ENCODE results near the gene ANO2.

The ANO2 gene

GRCh38 chr12:5921027-5921909 lies 23.8 kb downstream of the ANO2 start:
- DNase-seq (ENCODE audit: low read depth in 4 of 4, low spot score in 1 of 4): no peak

GRCh38 chr12:5916785-5917290 lies 28.2 kb downstream of the ANO2 start:
- no peak for DNase-seq (ENCODE audit: low read depth in 4 of 4, low spot score in 1 of 4)

DNA sequence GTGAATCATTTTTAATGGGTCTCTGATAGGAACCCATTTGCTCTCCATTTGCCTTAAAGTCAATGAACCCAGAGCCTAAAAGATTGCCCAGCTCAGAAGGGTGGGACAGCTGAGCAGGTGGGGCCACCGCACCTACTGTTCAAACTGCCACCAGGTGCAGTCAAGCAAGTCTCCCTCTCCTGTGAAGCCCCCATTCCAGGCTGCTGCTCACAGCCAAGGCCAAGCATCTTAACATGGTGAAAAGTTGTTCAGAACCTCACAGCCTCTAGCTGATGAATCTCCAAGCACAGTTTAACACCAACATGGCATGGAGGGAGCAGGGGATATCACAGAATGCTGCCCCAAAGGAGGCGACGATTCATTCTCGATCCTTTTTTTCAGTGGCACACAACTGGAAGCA lies 29.5 kb downstream of the ANO2 start:
- DNase-seq (ENCODE audit: low read depth in 4 of 4, low spot score in 1 of 4): no peak

GRCh38 chr12:5914387-5915149 lies 30.5 kb downstream of the ANO2 start:
- DNase-seq (ENCODE audit: low read depth in 4 of 4, low spot score in 1 of 4): no peak

GRCh38 chr12:5913387-5913786 lies 31.7 kb downstream of the ANO2 start:
- no peak for DNase-seq (ENCODE audit: low read depth in 4 of 4, low spot score in 1 of 4)

DNA sequence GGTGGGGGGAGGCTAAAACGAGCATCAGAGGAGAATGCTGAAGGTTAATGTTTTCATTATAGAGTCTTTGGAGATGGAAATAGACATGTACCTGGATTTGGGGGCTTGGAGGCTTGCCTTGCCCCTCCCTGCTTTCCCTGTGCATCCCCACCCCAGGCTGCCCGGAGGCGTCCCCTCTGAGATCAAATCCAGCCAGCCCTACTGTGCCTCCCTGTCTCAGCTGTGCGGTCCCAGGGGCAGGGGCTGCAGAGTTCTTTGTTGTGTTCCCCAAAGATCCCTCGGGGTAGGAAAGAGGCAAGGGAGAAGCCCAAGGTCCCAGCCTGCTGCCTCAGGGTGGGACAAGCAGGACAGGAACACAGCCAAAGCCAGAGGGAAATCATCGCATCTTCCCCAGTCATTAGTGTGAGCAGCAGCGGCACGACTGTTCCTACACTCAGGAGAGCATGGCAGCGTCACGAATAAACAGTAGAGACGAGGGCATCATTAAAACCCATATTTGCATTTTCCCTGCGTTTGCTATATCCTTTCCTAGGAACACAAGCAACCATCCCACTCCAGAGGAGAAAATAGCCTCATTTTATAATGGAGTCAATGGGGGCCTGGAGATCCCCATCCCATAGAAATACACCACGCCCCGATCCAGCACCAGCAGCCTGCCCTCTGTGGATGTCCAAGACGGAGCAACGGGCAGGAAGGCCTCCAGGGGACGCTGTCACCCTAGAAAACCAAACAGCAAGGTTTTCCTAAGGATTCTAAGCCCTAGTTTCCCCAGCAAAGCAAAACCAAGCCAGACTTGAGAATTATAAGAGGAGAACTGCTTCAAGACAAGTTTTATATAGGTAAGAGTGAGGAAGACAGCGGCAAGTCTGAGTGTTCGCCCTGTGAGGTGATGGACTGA lies 32.4 kb downstream of the ANO2 start:
- DNase-seq (ENCODE audit: low read depth in 4 of 4, low spot score in 1 of 4): no peak

DNA sequence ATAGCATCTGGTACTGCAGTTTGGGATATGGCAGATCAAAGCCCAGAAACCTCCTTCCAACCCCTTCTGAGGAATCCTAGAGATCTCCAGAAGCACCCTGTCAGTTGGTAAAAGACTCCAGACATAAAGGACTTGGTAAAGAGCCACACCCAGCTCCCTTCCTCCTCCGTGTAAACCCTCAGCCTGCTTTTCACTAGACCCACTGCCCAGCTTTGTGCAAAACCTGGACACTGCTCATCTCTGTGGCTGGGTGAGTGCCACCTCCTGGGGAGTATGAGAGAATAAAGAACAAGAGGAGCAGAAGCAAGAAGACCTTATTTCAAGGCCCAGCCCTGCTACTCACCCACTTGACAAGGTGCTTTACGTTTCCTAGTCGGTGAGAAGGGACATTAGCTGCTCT lies 33.0 kb downstream of the ANO2 start:
- DNase-seq (ENCODE audit: low read depth in 4 of 4, low spot score in 1 of 4): no peak

DNA sequence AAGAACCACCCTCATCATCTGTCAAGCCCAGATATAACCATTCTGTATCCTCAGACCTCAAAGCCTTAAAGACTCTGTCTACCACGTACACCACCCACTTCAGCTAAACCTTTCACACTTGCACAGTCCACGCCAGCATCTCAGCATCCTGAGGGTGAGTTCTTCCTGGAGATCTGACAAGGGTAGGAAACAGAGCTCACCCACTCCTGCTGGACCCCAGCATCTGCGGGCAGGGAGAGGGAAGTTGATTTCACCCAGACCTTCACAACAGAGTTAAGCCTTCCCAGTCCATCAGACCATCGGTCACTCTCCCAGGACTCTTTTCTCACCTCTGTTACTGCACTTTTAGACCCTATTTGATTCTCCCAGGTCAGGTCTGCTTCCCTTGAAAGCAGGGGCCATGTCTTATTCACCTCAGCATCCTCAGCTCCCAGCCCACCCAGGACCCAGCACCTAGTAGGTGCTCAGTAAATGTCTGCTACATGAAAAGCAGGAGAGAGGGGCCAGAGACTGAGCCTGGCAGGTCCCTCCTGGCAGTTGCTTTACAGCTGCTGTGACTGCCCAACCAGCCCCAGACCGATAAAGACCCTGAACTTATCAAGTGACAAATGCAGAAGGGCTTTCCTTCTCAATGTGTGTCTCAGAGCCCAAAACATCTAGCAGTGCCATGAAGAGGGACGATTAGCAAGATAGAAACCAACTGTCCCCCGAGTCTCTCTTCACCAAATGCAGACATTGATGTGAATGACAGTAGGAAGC lies 34.1 kb downstream of the ANO2 start:
- no peak for DNase-seq (ENCODE audit: low read depth in 4 of 4, low spot score in 1 of 4)

DNA sequence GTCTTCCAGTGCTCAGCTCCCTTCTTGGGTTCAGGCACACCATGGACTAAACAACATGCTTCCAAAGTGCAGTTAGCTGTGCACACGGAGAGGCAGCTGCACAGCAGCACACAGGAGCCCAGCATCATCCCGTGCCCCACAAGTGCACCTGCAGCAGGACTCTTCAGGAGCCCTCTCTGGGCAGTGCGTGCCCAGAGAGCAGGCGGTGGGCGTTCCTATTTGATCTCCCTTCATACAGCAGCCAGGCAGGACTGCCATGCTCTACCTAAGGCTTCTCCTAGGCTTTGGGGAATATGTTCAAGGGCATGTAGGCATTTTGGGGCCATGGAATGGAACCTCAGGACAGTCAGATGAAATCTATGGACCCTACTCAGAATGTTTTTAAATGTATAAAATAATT lies 35.5 kb downstream of the ANO2 start:
- DNase-seq (ENCODE audit: low read depth in 4 of 4, low spot score in 1 of 4): no peak

GRCh38 chr12:5908251-5908650 lies 36.8 kb downstream of the ANO2 start:
- no peak for DNase-seq (ENCODE audit: low read depth in 4 of 4, low spot score in 1 of 4)

- no peak for DNase-seq (ENCODE audit: low read depth in 4 of 4, low spot score in 1 of 4)
Observed at GRCh38 chr12:5907807-5908206, 37.3 kb downstream of the ANO2 start.

GRCh38 chr12:5905757-5906156 lies 39.3 kb downstream of the ANO2 start:
- no peak for DNase-seq (ENCODE audit: low read depth in 4 of 4, low spot score in 1 of 4)

- DNase-seq (ENCODE audit: low read depth in 4 of 4, low spot score in 1 of 4): no peak
Observed at GRCh38 chr12:5904969-5905368, 40.1 kb downstream of the ANO2 start.

DNA sequence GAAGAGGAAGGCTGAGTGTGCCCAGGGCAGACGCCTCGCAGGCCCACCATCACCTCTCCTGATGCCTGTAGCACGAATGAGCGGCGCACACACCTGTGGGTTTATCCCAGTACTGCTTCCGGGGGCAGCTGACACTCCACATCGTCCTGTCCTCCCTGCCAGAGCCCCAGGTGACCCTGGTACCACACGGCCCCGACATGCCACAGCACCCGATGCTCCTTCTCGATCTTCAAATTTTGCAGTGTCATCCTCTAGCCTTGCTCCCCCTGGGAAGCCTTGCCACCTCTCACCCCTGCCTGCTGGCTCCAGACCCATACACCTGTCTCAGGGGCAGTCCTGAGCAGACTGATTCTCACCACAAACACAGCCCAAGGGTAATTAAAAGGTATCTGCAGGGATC lies 40.6 kb downstream of the ANO2 start:
- DNase-seq (ENCODE audit: low read depth in 4 of 4, low spot score in 1 of 4): no peak

DNA sequence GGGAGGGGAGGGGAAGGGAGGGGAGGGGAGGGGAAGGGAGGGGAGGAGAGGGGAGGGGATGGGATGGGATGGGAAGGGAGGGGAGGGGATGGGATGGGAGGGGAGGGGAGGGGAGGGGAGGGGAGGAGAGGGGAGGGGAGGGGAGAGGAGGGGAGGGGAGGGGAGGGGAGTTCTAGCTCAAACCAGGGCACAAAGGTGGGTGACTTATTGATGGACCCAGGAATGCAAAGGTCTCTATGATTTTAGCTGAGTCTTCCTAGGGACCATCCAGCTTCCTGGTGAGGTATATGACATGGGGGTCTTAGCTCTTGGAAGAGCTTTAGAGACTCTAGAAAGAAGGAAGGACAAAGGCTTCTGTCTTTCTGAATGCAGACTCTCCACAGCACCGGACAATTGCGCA lies 42.3 kb downstream of the ANO2 start:
- DNase-seq (ENCODE audit: low read depth in 4 of 4, low spot score in 1 of 4): no peak

GRCh38 chr12:5901416-5901815 lies 43.6 kb downstream of the ANO2 start:
- no peak for DNase-seq (ENCODE audit: low read depth in 4 of 4, low spot score in 1 of 4)

GRCh38 chr12:5900533-5901205 lies 44.4 kb downstream of the ANO2 start:
- no peak for DNase-seq (ENCODE audit: low read depth in 4 of 4, low spot score in 1 of 4)

DNA sequence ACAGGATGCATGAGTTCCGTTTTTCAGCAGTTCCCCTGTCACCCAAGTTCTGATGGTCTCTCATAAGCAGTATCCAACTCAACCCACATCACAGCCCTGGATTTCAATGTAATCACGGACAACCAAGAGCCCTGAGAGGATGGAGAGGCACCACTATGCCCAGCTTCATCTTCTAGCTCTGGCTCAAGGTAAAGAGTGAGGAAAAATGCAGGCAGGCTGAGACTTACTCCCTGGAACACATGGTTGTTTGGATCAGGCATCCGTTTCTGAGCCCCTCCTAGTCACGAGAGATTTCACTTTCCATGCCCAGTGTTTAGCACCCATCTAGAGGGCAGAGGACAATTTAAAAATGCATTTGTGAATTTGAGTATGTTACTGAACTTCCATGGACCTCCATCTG lies 45.0 kb downstream of the ANO2 start:
- no peak for DNase-seq (ENCODE audit: low read depth in 4 of 4, low spot score in 1 of 4)

- no peak for DNase-seq (ENCODE audit: low read depth in 4 of 4, low spot score in 1 of 4)
Observed at GRCh38 chr12:5899675-5900074, 45.4 kb downstream of the ANO2 start.

DNA sequence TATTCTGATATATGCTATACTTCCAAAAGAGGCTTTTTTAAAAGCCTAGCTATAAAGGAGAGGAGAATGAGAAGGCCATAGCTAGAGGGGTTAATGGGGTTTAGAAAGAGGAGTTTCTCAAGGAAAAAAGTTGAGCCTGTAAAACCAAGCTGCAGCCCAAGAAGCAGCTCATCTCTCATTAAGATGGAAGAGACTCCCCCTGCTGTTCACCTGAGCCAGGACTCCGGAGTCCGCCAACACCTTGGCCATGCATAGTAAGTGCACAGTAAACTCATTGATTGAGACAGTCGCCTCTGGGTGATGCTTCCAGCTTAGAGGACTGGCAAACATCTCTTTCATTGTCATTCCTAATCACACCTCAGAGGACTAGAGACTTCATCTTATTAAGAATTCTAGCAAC lies 46.2 kb downstream of the ANO2 start:
- no peak for DNase-seq (ENCODE audit: low read depth in 4 of 4, low spot score in 1 of 4)
